Type B pancreatic cell (in vitro differentiated cells): ENCODE data around the gene UAP1. TPM values are rescaled to one million over a fixed set of nuclear protein-coding genes. Genes with fewer than 3 reads are reported as not detected.
"Not testable (repeated sequence)": the region's sequence is repeated elsewhere in the genome, so short reads cannot be mapped to it uniquely, and the experiment has no call there.

Experiments used
- DNase-seq: peaks from one replicate; pipeline ENCODE4 v3.0.0; 2021; ENCODE audit warnings: mixed read lengths; ENCODE audit not compliant: unreplicated experiment; ENCODE audit errors: extremely low spot score
- H3K27ac Mint-ChIP-seq: 2 replicates; pipeline ENCODE4 v1.8.0; 2021; ENCODE audit warnings: mild to moderate bottlenecking, mixed read lengths
- H3K27me3 Mint-ChIP-seq: 2 replicates; pipeline ENCODE4 v1.8.0; 2021; ENCODE audit warnings: mixed read lengths
- H3K36me3 Mint-ChIP-seq: 2 replicates; pipeline ENCODE4 v1.8.0; 2021; ENCODE audit warnings: mixed read lengths
- H3K4me1 Mint-ChIP-seq: one replicate; pipeline ENCODE4 v1.8.0; 2021; ENCODE audit warnings: mixed read lengths; ENCODE audit not compliant: unreplicated experiment
- H3K4me3 Mint-ChIP-seq: 2 replicates; pipeline ENCODE4 v1.8.0; 2021; ENCODE audit warnings: mild to moderate bottlenecking, mixed read lengths
- H3K9me3 Mint-ChIP-seq: 2 replicates; pipeline ENCODE4 v1.8.0; 2021; ENCODE audit warnings: mixed read lengths
- CTCF ChIP-seq: fragments of 200-600 bp; sonication (generic); conservative IDR thresholded peaks from 2 replicates; pipeline ENCODE4 v1.5.0; 2021; ENCODE audit warnings: antibody characterized with exemption, mild to moderate bottlenecking
- total RNA-seq: library from RNA; stranded (reverse); gene quantifications from 2 replicates; pipeline ENCODE4 v1.2.1, GENCODE V29; 2021; ENCODE audit warnings: low replicate concordance

UAP1 gene
- total RNA-seq, 1 donor from 2014 or later: 31.6 TPM

GRCh38 chr1:162564762-162565218 is 3.3 kb downstream of the UAP1 start:
- DNase-seq: no peak
- Mint-ChIP-seq H3K4me1 (peaks cover 39% of the 10 kb centered on the region), H3K9me3 (no peaks in the 10 kb centered on the region), H3K27me3 (no peaks in the 10 kb centered on the region), H3K27ac (no peak overlapping the region), H3K36me3 (peaks cover 14% of the 10 kb centered on the region), H3K4me3 (peak overlapping the region; percentile 57)
- no peak for TF ChIP-seq CTCF

GRCh38 chr1:162565460-162565859 is 3.9 kb downstream of the UAP1 start:
- H3K27me3 Mint-ChIP-seq: no peaks in the 10 kb centered on the region
- no peak for DNase-seq
- peaks cover 14% of the 10 kb centered on the region for H3K36me3 Mint-ChIP-seq
- no peak for TF ChIP-seq CTCF
- H3K4me3 Mint-ChIP-seq: no peak overlapping the region
- no peak overlapping the region for H3K27ac Mint-ChIP-seq
- no peaks in the 10 kb centered on the region for H3K9me3 Mint-ChIP-seq
- peaks cover 36% of the 10 kb centered on the region for H3K4me1 Mint-ChIP-seq

- TF ChIP-seq CTCF: no peak
- Mint-ChIP-seq H3K4me3 (no peak overlapping the region), H3K27ac (no peak overlapping the region), H3K9me3 (no peaks in the 10 kb centered on the region), H3K36me3 (peaks cover 14% of the 10 kb centered on the region), H3K4me1 (peaks cover 30% of the 10 kb centered on the region), H3K27me3 (no peaks in the 10 kb centered on the region)
- no peak for DNase-seq
These were observed 5.3 kb downstream of the UAP1 start for GRCh38 chr1:162566870-162567269.

- no peak for TF ChIP-seq CTCF
- H3K36me3 Mint-ChIP-seq: peaks cover 14% of the 10 kb centered on the region
- H3K9me3 Mint-ChIP-seq: no peaks in the 10 kb centered on the region
- DNase-seq: no peak
- no peaks in the 10 kb centered on the region for H3K27me3 Mint-ChIP-seq
- H3K4me1 Mint-ChIP-seq: peaks cover 17% of the 10 kb centered on the region
- no peak overlapping the region for H3K4me3 Mint-ChIP-seq
- no peak overlapping the region for H3K27ac Mint-ChIP-seq
These were observed 7.3 kb downstream of the UAP1 start for GRCh38 chr1:162568802-162569201.

- Mint-ChIP-seq H3K4me1 (peaks cover 6% of the 10 kb centered on the region), H3K27me3 (no peaks in the 10 kb centered on the region), H3K9me3 (no peaks in the 10 kb centered on the region), H3K4me3 (no peak overlapping the region), H3K36me3 (peaks cover 14% of the 10 kb centered on the region), H3K27ac (no peak overlapping the region)
- no peak for TF ChIP-seq CTCF
- no peak for DNase-seq
These were observed 9.2 kb downstream of the UAP1 start for GRCh38 chr1:162570718-162571117.

- not testable (repeated sequence) for H3K4me1 Mint-ChIP-seq, H3K27ac Mint-ChIP-seq, H3K9me3 Mint-ChIP-seq, H3K27me3 Mint-ChIP-seq, DNase-seq, H3K4me3 Mint-ChIP-seq
- peaks cover 17% of the 10 kb centered on the region for H3K36me3 Mint-ChIP-seq
These were observed 9.6 kb downstream of the UAP1 start for GRCh38 chr1:162571121-162571520.
